H1 (cell line): ENCODE data around the gene MBD5. TPM values are rescaled to one million over a fixed set of nuclear protein-coding genes. Genes with fewer than 3 reads are reported as not detected.

Source experiments
- CTCF ChIA-PET: fragments of 300-600 bp; sonication (Branson Sonifier 250); formaldehyde crosslinking; loops from one replicate; lab custom pipeline; 2021; ENCODE audit not compliant: partially characterized antibody; lab: Charles Lee
- POLR2A ChIA-PET: fragments of 300-600 bp; sonication (Branson Sonifier 250); formaldehyde crosslinking; loops from one replicate; lab custom pipeline; 2021; ENCODE audit warnings: inconsistent platforms; ENCODE audit not compliant: partially characterized antibody; lab: Charles Lee
- DNase-seq, 2 experiments: peaks; one replicate each; pipeline versions ENCODE4 v3.0.0 to v3.0.0-alpha.2; 2010 to 2022; ENCODE audit warnings: low spot score in 2 of 2, low read depth in 1 of 2, mixed read lengths in 1 of 2
- FAIRE-seq: peaks from 2 replicates; lab custom pipeline; 2011; peaks lifted over from hg19 to GRCh38; lab: Jason Lieb, UNC
- H2AFZ ChIP-seq: 2 replicates; pipeline ENCODE4 v1.8.1; 2012; ENCODE audit warnings: low read length, inconsistent platforms
- H2AK5ac ChIP-seq: 2 replicates; pipeline ENCODE4 v1.6.1; 2013; ENCODE audit warnings: low read depth, low read length
- H2BK120ac ChIP-seq: replicated peaks from 2 replicates; pipeline ENCODE3; 2013; ENCODE audit warnings: low read depth, low read length, inconsistent platforms
- H2BK12ac ChIP-seq: 2 replicates; pipeline ENCODE4 v1.6.1; 2013; ENCODE audit warnings: low read depth, low read length
- H2BK15ac ChIP-seq: 2 replicates; pipeline ENCODE4 v1.6.1; 2013; ENCODE audit warnings: low read length
- H2BK20ac ChIP-seq: 2 replicates; pipeline ENCODE4 v1.6.1; 2013; ENCODE audit warnings: low read length
- H2BK5ac ChIP-seq: 2 replicates; pipeline ENCODE4 v1.6.1; 2013; ENCODE audit warnings: low read depth, low read length
- H3K14ac ChIP-seq: 2 replicates; pipeline ENCODE4 v1.6.1; 2013; ENCODE audit warnings: inconsistent platforms; ENCODE audit not compliant: insufficient read length
- H3K18ac ChIP-seq: 2 replicates; pipeline ENCODE4 v1.6.1; 2013; ENCODE audit warnings: low read length; ENCODE audit errors: extremely low read depth
- H3K23ac ChIP-seq: 2 replicates; pipeline ENCODE4 v1.6.1; 2013; ENCODE audit warnings: inconsistent platforms; ENCODE audit not compliant: insufficient read length
- H3K23me2 ChIP-seq: 2 replicates; pipeline ENCODE4 v1.6.1; 2013; ENCODE audit warnings: low read depth, low read length
- H3K27ac ChIP-seq: 2 replicates; pipeline ENCODE4 v1.6.1; 2011; ENCODE audit warnings: low read depth, low read length, inconsistent platforms
- H3K27me3 ChIP-seq, 4 experiments: replicated peaks in 1 of 4; 1 replicate in 1 of 4; 2 replicates in 3 of 4; pipeline versions ENCODE4 v1.6.1 to v1.8.1; 2011 to 2013; ENCODE audit warnings: low read length in 3 of 4, mild to moderate bottlenecking in 3 of 4, inconsistent platforms in 2 of 4, mixed read lengths in 2 of 4, moderate library complexity in 1 of 4; ENCODE audit not compliant: control insufficient read depth in 3 of 4, insufficient read depth in 3 of 4; ENCODE audit errors: extremely low read depth in 1 of 4
- H3K36me3 ChIP-seq, 4 experiments: 2 replicates each; pipeline versions ENCODE4 v1.6.1 to v1.8.1; 2011 to 2013; ENCODE audit warnings: mild to moderate bottlenecking in 4 of 4, low read length in 3 of 4, moderate library complexity in 2 of 4, control low read depth in 1 of 4, inconsistent platforms in 1 of 4; ENCODE audit not compliant: insufficient read depth in 4 of 4, control insufficient read depth in 2 of 4
- H3K4ac ChIP-seq: replicated peaks from 2 replicates; pipeline ENCODE3; 2013; ENCODE audit warnings: low read length, low read depth, mixed read lengths, inconsistent platforms; ENCODE audit not compliant: insufficient read length
- H3K4me1 ChIP-seq, 4 experiments: replicated peaks in 1 of 4; 1 replicate in 1 of 4; 2 replicates in 3 of 4; pipeline versions ENCODE4 v1.6.1 to v1.8.1; 2011 to 2013; ENCODE audit warnings: low read length in 3 of 4, inconsistent platforms in 2 of 4, mixed read lengths in 1 of 4; ENCODE audit not compliant: insufficient read depth in 4 of 4, control insufficient read depth in 3 of 4
- H3K4me2 ChIP-seq, 2 experiments: 2 replicates each; pipeline versions ENCODE4 v1.6.1 to v1.8.1; 2011 to 2013; ENCODE audit warnings: low read depth in 2 of 2, low read length in 2 of 2, control low read depth in 1 of 2, inconsistent platforms in 1 of 2, mild to moderate bottlenecking in 1 of 2; ENCODE audit not compliant: insufficient read depth in 1 of 2
- H3K4me3 ChIP-seq, 4 experiments: fragments of 200-600, 300-600 bp in 1 of 4; sonication (generic), shearing (Covaris generic), sonication (Bioruptor Twin) in 1 of 4; 2 replicates each; pipeline versions ENCODE4 v1.5.1 to v1.8.1; 2011 to 2016; ENCODE audit warnings: low read length in 4 of 4, low read depth in 3 of 4, control low read depth in 2 of 4, inconsistent platforms in 2 of 4, mild to moderate bottlenecking in 2 of 4, mixed read lengths in 1 of 4, moderate library complexity in 1 of 4; ENCODE audit not compliant: insufficient read depth in 2 of 4; ENCODE audit errors: extremely low read depth in 1 of 4
- H3K56ac ChIP-seq: replicated peaks from 2 replicates; pipeline ENCODE3; 2013; ENCODE audit warnings: low read depth, mild to moderate bottlenecking, mixed read lengths, low read length, inconsistent platforms; ENCODE audit not compliant: insufficient read length
- H3K79me1 ChIP-seq: 2 replicates; pipeline ENCODE4 v1.6.1; 2013; ENCODE audit warnings: low read depth, low read length, control low read depth
- H3K79me2 ChIP-seq, 2 experiments: 2 replicates each; pipeline versions ENCODE4 v1.6.1 to v1.8.1; 2012 to 2013; ENCODE audit warnings: low read length in 2 of 2, mild to moderate bottlenecking in 2 of 2, inconsistent platforms in 1 of 2; ENCODE audit not compliant: insufficient read depth in 2 of 2, control insufficient read depth in 1 of 2
- H3K9ac ChIP-seq, 4 experiments: replicated peaks in 1 of 4; 1 replicate in 1 of 4; 2 replicates in 3 of 4; pipeline versions ENCODE4 v1.6.1 to v1.8.1; 2011 to 2013; ENCODE audit warnings: low read depth in 3 of 4, low read length in 3 of 4, control low read depth in 2 of 4, mild to moderate bottlenecking in 2 of 4, moderate library complexity in 2 of 4, inconsistent platforms in 1 of 4; ENCODE audit errors: extremely low read depth in 1 of 4
- H3K9me3 ChIP-seq, 2 experiments: 2 replicates each; pipeline versions ENCODE4 v1.6.1 to v1.8.1; 2012 to 2013; ENCODE audit warnings: mild to moderate bottlenecking in 2 of 2, moderate library complexity in 2 of 2, control low read depth in 1 of 2, inconsistent platforms in 1 of 2, low read depth in 1 of 2, low read length in 1 of 2, mixed read lengths in 1 of 2; ENCODE audit not compliant: insufficient read depth in 2 of 2
- H4K20me1 ChIP-seq, 2 experiments: replicated peaks in 1 of 2; 2 replicates each; pipeline versions ENCODE3 to v1.8.1; 2011 to 2013; ENCODE audit warnings: inconsistent platforms in 2 of 2, low read length in 2 of 2, mild to moderate bottlenecking in 1 of 2; ENCODE audit not compliant: insufficient read depth in 2 of 2, control insufficient read depth in 1 of 2
- H4K5ac ChIP-seq: 2 replicates; pipeline ENCODE4 v1.6.1; 2013; ENCODE audit warnings: low read length, low read depth, mixed read lengths, inconsistent platforms; ENCODE audit not compliant: insufficient read length
- H4K8ac ChIP-seq: 2 replicates; pipeline ENCODE4 v1.8.0; 2013; ENCODE audit warnings: mild to moderate bottlenecking, moderate library complexity, low read length, inconsistent platforms; ENCODE audit not compliant: insufficient read depth; ENCODE audit errors: extremely low read depth
- H4K91ac ChIP-seq: replicated peaks from 2 replicates; pipeline ENCODE3; 2013; ENCODE audit warnings: low read length, mixed read lengths, inconsistent platforms; ENCODE audit not compliant: insufficient read length
- NRF1 ChIP-seq: IDR thresholded peaks from 2 replicates; pipeline ENCODE4 v1.6.1; 2011; ENCODE audit warnings: mild to moderate bottlenecking, low read depth, low read length, improper control_type of control experiment
- WGBS, 2 experiments: shearing (Covaris generic) in 1 of 2; methylation state at CpG; one replicate each; pipeline versions ENCODE4 v1.1.6 to v1.1.7; 2013 to 2015; ENCODE audit warnings: low lambda C conversion rate in 2 of 2, mixed read lengths in 2 of 2, inconsistent platforms in 1 of 2, low coverage in 1 of 2, missing lambda C conversion rate in 1 of 2; ENCODE audit not compliant: insufficient replicate concordance in 2 of 2, insufficient coverage in 1 of 2, insufficient read length in 1 of 2; ENCODE audit errors: extremely low coverage in 1 of 2, missing lambda C conversion rate in 1 of 2; 5-methylcytosine and 5-hydroxymethylcytosine counted together
- polyA plus RNA-seq, 7 experiments: library from polyadenylated mRNA; depleted of rRNA in 3 of 7; stranded (reverse) in 5 of 7; unstranded in 2 of 7; fragments of >200 nt in 5 of 7; fragments of 200-250 nt in 2 of 7; gene quantifications; 1 replicate in 5 of 7; 2 replicates in 1 of 7; 4 replicates in 1 of 7; pipeline versions ENCODE4 v1.2.1 to v1.2.3, GENCODE V29; 2011 to 2013; ENCODE audit warnings: missing spikeins in 2 of 7, mixed read lengths in 2 of 7
- total RNA-seq: library from RNA; stranded (reverse); fragmentation: NEBNext Ultra II Directional; extraction: Animal tissue kit (Norgen Biotek cat#: 25700); gene quantifications from 2 replicates; pipeline ENCODE4 v1.2.1, GENCODE V29; 2021

Gene MBD5
- total and polyA plus RNA-seq, 2 of the 8 experiments (the other 6 are each of a cell fraction or from before 2014, with no cell fraction given) = 9.7 to 29.4 TPM

DNA sequence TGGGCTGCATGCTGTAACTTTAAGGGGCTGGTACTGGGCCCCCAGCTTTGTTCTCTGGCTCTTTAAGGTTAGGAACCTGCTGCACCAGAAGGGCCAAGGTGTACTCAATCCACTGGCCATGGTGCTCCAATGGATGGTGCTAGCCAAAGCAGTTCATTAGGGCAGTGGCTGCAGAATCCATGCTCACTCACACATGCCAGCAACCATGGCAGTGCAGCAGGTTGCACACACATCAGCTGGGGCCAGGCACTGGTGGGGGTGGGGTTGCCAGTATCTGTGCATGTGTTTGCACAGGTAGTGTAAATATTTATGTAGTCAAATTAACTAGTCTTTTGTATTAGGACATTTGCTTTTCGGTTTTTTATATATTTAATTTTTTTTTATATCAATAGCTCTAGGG is 395.4 kb downstream of the MBD5 start:
- Histone ChIP-seq H2AFZ (no peak overlapping the region), H3K27me3 (no peaks in the 10 kb centered on the region), H4K20me1 (no peaks in the 10 kb centered on the region), H2BK20ac (no peak overlapping the region), H3K9ac (no peak overlapping the region), H3K4me3 (no peak overlapping the region), H2BK15ac (no peak overlapping the region), H3K9me3 (0 out of 4 replicates have a peak, but pooled peaks cover 0 to 3% of the 10 kb centered on the region in 2 experiments), H2BK5ac (no peak overlapping the region), H3K4me1 (no peaks in the 10 kb centered on the region), H3K36me3 (no peaks in the 10 kb centered on the region), H3K23ac (no peak overlapping the region), H3K27ac (no peak overlapping the region), H3K79me2 (no peaks in the 10 kb centered on the region), H3K4ac (no peak overlapping the region), H2BK12ac (no peak overlapping the region), H3K56ac (no peak overlapping the region), H4K8ac (no peak overlapping the region), H3K23me2 (no peaks in the 10 kb centered on the region), H4K91ac (no peak overlapping the region), H3K79me1 (no peaks in the 10 kb centered on the region), H3K18ac (no peak overlapping the region), H3K14ac (no peak overlapping the region), H2BK120ac (no peak overlapping the region), H2AK5ac (no peak overlapping the region), H4K5ac (no peak overlapping the region), H3K4me2 (no peak overlapping the region)
- ChIA-PET CTCF (no interaction called here), POLR2A (no interaction called here)
- 100% methylated on average over 1 of the region's 1 CpG; no CpG with 5 or more reads in 1 of the 2 experiments for WGBS, 2 experiments
- TF ChIP-seq NRF1 = no peak
- no peak for FAIRE-seq
- DNase-seq = no peak
